ENCODE data around the gene SNRNP70. TPM values are rescaled to one million over a fixed set of nuclear protein-coding genes. Genes with fewer than 3 reads are reported as not detected.

Gene SNRNP70
- total and polyA plus RNA-seq, 8 donors, result 87.9 to 883 (median 161) TPM

- Histone ChIP-seq H3K4me3 (peak within 1 kb of the TSS in 2 of 4 donors; percentile 22 to 26), H3K9me3 (no peaks in the 10 kb centered on the region)
- FAIRE-seq, result no peak
These were observed 20.3 kb upstream of the SNRNP70 start, which contains the start of gene NTF4 for GRCh38 chr19:49064768-49065611. Gene NTF4 (minus strand): TSS chr19:49064818. CDS start chr19:49061997, 2,821 bp downstream.

DNA sequence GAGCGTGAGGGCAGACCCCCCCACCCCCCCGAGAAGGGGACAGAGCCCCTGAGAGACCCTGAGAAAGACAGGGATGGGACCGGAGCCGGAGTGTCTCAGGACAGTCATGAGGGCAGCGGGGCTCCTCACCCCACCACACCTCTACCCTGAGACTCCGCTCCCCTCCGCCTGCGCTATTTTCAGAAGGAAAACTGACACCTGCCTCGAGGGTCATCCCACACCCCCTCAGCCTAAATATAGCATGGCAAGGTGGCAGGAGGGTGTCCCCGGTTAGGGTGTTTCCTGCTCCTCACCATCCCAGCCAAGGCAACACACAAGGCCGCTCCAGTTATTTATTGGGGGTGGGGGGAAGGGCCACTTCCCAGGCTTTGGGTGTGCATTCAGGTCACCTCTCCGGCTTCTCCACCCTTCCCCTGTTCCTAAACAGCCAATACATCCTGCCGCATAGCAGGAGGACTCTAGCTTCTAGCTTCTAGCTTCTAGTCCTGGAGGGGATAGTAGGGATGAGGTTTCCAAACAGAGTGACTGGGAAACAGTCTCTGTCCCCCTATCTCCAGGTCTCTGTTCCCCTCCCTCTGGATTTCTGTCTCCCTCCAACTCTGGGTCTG, 19.2 kb upstream of the SNRNP70 start:
- no peak overlapping the region for H3K4me3 ChIP-seq
- WGBS, 2 donors, result 69 to 72% methylated on average over 13 of the region's 13 CpGs
- no peaks in the 10 kb centered on the region for H3K27me3 ChIP-seq
- intact Hi-C loops (cut with DNase I), result no loop called here
- ATAC-seq (no peak), DNase-seq (no peak), FAIRE-seq (no peak)
- H3K9me3 ChIP-seq, result no peaks in the 10 kb centered on the region
- no peaks in the 10 kb centered on the region for H3K4me1 ChIP-seq
- TF ChIP-seq CTCF (IDR thresholded peaks at IDR 0.05), result no peak
- no peaks in the 10 kb centered on the region for H3K36me3 ChIP-seq
- H3K27ac ChIP-seq, result no peak overlapping the region

More at GRCh38 chr19:49064768-49065611, 20.3 kb upstream of the SNRNP70 start, which contains the start of gene NTF4:
- Histone ChIP-seq H3K4me1 (no peaks in the 10 kb centered on the region), H3K36me3 (no peaks in the 10 kb centered on the region), H3K27ac (no peak within 1 kb of the TSS), H3K27me3 (no peaks in the 10 kb centered on the region)
- ATAC-seq (peak; percentile 60 to 89 (median 76)), DNase-seq (peak in 4 of 6 donors; percentile 29 to 75 (median 61))
- WGBS, 2 donors, result 6 to 11% methylated on average over 29 to 53 of the region's 53 CpGs
- TF ChIP-seq CTCF (IDR thresholded peaks at IDR 0.05), result no peak
- intact Hi-C loops (cut with DNase I), result no loop called here

- DNase-seq (no peak), FAIRE-seq (no peak), ATAC-seq (no peak)
- WGBS, 2 donors, result 28 to 36% methylated on average over 3 of the region's 3 CpGs
- Histone ChIP-seq H3K36me3 (no peaks in the 10 kb centered on the region), H3K9me3 (no peaks in the 10 kb centered on the region), H3K4me1 (no peaks in the 10 kb centered on the region), H3K27me3 (peaks cover 0 to 4% (median 0%) of the 10 kb centered on the region in 4 donors), H3K4me3 (no peak overlapping the region), H3K27ac (no peak overlapping the region)
- TF ChIP-seq CTCF (IDR thresholded peaks at IDR 0.05), result no peak
- intact Hi-C loops (cut with DNase I), result no loop called here
These were observed 17.7 kb upstream of the SNRNP70 start for GRCh38 chr19:49067554-49067953.

DNA sequence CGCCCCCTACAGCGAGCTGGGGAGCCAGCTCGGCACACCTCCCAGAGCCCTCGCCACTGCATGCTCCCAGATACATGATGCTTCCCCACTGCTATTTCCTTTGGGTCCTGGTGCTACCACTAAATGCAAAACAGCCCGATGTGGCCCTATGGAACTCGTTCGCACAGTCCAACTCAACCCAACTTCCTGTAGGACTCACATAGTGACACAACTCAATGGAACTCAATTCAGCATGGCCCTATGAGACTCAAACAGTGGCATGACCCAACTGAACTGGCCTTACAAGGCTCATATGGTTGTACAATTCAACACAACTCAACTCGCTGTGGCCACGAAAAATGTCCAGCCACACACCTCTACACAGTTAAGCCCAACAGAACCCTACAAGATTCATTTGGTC, 16.2 kb upstream of the SNRNP70 start:
- no peaks in the 10 kb centered on the region for H3K36me3 ChIP-seq
- H3K27ac ChIP-seq, result no peak overlapping the region
- 85 to 90% methylated on average over 9 of the region's 9 CpGs for WGBS, 2 donors
- ATAC-seq (no peak), FAIRE-seq (no peak), DNase-seq (no peak)
- intact Hi-C loops (cut with DNase I), result no loop called here
- peaks cover 0 to 14% (median 0%) of the 10 kb centered on the region in 4 donors for H3K27me3 ChIP-seq
- no peak overlapping the region for H3K4me3 ChIP-seq
- TF ChIP-seq CTCF (IDR thresholded peaks at IDR 0.05), result no peak
- H3K9me3 ChIP-seq, result no peaks in the 10 kb centered on the region
- no peaks in the 10 kb centered on the region for H3K4me1 ChIP-seq
